HG03460 (cell line): Measurements from ENCODE around the gene LTA.

Source experiments
- ATAC-seq: cut with Tn5 transposase; IDR thresholded peaks from one replicate; pipeline ENCODE4 v1.9.1; 2021; ENCODE audit not compliant: unreplicated experiment

LTA gene, protein sequence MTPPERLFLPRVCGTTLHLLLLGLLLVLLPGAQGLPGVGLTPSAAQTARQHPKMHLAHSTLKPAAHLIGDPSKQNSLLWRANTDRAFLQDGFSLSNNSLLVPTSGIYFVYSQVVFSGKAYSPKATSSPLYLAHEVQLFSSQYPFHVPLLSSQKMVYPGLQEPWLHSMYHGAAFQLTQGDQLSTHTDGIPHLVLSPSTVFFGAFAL

DNA sequence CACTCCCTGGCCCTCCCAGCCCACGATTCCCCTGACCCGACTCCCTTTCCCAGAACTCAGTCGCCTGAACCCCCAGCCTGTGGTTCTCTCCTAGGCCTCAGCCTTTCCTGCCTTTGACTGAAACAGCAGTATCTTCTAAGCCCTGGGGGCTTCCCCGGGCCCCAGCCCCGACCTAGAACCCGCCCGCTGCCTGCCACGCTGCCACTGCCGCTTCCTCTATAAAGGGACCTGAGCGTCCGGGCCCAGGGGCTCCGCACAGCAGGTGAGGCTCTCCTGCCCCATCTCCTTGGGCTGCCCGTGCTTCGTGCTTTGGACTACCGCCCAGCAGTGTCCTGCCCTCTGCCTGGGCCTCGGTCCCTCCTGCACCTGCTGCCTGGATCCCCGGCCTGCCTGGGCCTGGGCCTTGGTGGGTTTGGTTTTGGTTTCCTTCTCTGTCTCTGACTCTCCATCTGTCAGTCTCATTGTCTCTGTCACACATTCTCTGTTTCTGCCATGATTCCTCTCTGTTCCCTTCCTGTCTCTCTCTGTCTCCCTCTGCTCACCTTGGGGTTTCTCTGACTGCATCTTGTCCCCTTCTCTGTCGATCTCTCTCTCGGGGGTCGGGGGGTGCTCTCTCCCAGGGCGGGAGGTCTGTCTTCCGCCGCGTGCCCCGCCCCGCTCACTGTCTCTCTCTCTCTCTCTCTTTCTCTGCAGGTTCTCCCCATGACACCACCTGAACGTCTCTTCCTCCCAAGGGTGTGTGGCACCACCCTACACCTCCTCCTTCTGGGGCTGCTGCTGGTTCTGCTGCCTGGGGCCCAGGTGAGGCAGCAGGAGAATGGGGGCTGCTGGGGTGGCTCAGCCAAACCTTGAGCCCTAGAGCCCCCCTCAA, at the start of gene LTA:
LTA (plus strand) TSS at position 249 of the 871 bp plus-strand sequence; CDS start at position 703, 454 bp downstream.
- ATAC-seq, result peak; percentile 38

DNA sequence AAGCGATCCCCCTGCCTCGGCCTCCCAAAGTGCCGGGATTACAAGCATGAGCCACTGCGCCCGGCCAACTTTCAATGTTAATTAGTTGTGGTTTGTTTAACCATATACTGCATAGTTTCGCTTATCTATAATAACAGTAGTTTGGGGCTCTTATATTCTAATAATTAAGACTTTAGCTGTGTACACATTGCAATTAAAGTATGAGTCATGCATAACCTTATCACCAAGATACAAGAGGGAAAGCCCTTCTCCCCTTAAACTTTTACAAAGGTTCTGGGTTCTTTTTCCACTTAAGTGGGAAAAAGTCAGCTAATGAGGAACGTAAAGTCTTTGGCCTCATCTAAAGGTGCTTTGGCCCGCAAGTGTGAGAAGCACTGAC, 46.5 kb upstream of the LTA start:
- no peak for ATAC-seq

DNA sequence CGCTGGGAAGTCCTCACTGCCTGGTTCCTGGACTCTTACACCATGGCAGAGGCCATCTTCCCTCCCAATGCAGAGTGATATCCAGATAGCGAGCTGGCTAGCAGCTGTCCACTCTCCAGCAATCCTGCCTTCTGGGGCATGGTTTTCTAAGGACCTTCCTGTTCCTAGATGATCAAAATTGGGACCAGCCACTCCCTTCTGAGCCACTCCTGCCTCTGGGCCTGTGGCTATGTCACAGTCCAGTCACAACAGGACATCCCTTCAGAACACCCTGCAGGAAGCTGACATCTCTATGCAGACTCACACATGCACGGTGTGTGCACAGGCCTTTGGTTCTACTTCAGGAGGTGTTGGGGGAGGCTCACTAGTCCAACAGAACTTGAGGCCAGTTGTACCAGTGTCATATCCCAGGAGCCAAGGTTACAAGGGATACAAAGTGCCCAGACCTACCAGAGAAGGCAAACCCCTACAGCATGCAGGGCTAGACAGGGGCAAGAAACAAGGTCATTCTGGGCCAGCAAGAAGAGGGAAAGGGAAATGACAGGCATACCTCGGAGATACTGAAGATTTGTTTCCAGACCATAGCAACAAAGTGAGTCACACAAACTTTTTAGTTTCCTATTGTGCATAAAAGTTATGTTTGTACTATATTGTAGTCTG, 46.0 kb upstream of the LTA start:
- no peak for ATAC-seq

DNA sequence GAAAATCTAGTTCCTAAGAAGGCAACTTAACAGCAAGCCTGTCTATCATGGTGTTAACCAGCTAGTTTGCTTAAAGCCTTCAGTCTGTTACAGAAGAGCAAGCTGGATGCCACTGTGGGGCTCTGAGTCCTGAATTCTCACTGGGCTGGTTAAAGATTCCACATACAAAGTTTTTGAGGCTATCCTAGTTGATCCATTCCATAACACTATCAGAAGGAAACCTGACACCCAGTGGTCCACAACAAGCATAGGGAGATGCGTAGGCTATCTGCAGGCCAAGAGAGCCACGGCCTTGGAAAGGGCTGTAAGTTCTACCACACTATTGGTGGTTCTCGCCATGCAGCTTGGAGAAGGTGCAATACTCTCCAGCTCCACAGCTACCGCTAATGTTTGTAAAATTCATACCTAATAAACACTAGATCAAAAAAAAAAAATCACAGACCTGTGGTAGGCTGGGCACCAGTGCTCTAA, 43.7 kb upstream of the LTA start:
- ATAC-seq, result no peak

DNA sequence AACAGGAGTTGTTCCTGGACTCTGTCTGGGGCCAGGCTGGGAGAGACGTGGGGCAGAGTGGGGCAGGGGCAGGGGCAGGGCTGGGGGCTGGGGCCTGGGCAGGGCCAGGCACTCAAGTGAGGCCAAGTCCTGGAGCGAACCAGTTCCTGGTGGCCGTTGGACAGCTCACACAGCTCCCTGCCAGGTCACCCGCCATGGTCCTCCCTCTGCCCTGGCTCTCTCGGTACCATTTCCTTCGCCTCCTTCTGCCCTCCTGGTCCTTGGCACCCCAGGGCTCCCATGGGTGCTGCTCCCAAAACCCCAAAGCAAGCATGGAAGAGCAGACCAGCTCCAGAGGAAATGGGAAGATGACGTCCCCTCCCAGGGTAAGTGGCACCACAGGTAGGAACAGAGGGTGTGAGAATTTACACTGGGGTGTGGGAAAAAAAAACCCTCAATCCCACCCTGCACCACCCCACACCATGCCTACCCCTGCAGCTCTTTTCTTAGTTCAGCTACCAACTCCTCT, 43.2 kb upstream of the LTA start, which contains the start of gene MCCD1:
MCCD1 (plus strand) TSS at position 142 of the 508 bp plus-strand sequence; CDS start at position 195, 53 bp downstream.
- ATAC-seq, result no peak

DNA sequence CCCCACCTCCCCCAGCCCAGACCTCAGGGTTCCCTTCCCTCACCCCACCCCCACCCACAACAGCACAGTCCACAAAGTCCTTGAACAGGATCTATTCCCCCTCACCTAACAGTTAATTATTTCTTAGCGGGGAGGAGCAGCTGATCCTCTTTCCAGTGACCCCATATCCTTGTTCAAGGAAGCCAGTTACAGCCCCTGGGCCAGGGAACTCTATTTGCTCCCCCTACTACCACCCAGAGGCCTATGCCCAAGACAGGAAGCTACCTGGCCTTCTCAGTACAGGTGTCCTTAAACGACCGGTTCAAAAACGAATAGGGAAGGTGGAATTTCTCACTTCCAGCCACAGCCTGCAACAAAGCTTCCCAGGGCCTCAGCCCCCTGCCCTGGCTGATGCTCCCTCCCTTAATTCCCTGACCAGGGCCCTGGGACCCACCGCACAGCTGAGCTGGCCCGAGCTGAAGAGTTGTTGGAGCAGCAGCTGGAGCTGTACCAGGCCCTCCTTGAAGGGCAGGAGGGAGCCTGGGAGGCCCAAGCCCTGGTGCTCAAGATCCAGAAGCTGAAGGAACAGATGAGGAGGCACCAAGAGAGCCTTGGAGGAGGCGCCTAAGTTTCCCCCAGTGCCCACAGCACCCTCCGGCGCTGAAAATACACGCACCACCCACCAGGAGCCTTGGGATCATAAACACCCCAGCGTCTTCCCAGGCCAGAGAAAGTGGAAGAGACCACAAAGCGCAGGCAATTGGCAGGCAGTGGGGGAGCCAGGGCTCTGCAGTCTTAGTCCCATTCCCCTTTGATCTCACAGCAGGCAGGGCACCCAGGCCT, 42.5 kb upstream of the LTA start:
- no peak for ATAC-seq

DNA sequence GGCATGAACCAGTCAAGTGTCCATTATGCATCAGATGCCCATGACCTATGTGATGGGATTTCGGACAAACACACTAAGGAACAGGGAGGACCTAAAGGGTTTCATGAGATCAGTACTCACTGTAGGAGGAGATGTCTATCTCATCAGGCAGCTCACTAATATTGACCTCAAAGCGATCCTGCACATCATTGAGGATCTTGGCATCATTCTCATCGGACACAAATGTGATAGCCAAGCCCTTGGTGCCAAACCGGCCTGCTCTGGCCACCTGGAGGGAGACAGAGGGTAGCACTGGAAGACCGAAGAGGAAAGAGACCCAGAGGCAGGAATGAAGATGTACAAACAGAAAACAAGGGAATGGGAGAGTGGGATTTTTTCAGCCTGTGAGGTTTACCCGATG, 41.4 kb upstream of the LTA start:
- no peak for ATAC-seq

DNA sequence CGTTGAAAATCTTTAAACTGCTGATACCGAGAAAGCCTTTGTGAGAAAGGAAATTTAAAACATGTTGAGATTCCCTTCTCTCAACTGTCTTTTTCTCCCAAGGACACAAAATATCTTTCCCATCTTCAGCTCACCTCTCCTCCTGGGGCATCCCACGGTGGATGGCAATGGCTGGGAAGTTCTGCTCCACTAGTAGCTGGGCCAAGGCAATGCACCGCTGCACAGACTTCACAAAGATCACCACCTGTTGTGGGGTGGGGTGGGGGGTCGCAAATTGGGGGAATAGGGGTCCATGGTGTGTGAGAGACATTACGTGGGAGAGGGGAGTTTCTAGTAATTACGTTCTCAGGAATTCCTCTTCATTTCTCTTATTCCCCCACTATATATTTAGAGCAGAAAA, 40.9 kb upstream of the LTA start:
- no peak for ATAC-seq

DNA sequence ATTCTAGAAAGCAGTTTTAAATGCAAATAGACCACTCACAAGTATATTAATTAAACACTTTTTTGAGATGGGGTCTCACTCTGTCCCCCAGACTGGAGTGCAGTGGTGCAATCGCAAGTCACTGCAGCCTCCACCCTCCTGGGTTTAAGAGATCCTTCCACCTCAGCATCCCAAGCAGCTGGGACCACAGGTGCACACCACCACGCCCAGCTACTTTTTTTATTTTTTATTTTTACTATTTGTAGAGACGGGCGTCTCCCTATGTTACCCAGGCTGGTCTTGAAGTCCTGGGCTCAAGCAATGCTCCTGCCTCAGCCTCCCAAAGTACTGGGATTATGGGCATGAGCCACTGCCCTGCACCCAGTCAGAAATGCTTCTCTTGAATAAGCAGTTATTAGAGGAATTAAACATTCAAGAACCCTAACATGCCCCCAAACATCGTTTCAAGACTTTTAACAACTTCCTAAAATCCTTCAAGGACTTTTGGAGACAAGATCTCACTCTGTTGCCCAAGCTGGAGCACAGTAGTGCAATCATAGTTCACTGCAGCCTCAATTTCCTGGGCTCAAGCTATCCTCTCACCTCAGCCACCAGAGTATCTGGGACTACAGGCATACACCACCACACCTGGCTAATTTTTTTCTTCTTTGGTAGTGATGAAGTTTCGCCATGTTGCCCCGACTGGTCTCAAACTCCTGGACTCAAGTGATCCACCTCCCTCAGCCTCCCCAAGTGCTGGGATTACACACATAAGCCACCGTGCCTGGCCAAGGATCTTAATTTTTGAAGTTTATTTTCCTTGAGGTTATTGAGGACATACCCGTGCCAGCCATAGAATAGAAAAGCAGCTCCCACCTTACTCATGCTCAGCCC, 40.1 kb upstream of the LTA start:
- ATAC-seq, result no peak

DNA sequence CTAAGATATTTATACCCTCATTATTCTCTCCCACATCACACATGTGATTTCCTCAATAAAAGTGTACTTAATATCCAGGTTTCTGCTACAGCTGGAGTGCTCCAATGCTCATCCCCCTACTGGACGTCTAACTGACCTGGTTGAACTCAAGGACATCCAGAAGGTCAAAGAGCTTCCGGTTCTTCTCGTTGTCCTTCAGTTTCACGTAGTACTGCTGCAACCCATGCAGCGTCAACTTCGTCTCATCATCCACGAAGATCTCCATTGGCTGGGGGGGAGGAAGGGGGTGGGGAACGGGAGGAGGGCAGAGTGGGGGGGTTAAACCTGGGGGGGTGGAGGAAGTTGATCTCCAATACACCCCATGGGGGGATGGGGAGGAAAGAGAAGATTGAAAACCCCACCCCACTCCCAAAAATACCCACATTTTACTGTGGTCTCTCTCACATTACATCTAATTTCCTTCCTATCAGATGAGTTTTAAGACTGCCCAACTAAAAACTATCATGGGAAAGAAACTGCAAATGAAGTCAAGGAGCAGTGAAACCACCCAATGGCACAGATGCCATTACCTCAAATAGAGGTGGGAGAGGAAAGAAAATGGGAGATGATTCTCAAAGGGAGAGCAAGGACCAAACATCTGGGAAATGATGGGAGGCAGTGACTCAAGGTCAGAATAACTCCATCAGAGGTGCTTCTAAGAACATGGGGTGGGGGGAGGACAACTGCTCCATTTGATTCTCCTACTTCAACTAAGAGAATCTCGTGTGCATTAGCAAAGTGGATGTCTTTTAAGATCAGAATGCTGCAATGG, 39.2 kb upstream of the LTA start:
- no peak for ATAC-seq

DNA sequence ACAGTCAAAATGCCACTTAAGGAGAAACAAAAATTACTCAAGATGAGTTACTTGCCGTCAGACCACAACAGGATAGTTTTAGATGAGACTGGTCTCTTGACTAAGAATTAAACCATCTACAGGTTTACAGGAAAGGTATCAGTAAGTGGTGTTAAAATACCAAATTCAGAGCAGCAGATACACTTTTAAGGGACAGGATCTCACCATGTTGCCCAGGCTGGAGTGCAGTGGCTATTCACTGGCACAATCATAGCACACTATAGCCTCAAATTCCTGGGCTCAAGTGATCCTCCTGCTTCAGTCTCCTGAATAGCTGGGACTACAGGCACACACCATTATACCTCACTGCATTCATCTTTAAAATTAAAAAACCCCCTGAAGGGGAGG, 38.6 kb upstream of the LTA start:
- no peak for ATAC-seq

DNA sequence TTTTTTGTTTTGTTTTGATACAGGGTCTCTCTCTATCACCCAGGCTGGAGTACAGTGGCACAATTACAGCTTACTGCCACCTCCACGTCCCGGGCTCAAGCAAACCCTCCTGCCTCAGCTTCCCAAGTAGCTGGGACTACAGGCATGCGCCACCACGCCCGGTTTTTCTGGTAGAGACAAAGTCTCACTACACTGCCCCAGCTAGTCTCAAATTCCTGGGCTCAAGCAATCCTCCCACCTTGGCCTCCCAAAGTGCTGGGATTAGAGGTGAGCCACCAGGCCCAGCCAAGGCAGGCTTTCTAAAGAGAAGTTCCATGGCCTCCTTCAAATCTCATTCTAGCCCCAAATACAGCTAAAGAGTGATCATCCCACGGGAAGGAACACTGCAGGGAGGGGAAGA, 38.1 kb upstream of the LTA start:
- no peak for ATAC-seq

DNA sequence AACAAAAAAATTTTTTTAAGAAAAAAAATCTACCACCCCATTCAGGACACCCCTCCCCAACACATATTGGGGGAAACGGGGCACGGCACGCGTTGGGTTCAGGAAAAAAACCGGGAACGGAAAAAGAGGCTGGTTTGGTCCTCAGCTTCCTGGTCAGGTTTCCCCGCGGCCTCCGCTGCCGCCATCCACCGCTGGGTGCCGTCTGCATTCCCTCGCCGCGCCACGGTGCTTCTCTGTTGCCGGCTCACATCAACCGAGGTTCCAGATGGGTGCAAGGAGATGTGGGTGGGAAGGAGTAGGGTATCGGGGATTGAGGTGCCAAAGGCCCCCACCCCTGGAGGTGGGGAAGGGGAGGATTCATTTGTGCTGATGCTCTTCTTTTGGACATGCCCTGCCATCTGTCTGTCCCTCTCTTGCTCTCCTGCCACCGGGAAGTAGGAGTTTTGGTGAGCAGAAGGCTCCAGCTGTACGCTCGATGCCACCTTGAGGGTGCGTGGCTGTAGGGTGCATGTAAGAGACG, 37.5 kb upstream of the LTA start:
- no peak for ATAC-seq

DNA sequence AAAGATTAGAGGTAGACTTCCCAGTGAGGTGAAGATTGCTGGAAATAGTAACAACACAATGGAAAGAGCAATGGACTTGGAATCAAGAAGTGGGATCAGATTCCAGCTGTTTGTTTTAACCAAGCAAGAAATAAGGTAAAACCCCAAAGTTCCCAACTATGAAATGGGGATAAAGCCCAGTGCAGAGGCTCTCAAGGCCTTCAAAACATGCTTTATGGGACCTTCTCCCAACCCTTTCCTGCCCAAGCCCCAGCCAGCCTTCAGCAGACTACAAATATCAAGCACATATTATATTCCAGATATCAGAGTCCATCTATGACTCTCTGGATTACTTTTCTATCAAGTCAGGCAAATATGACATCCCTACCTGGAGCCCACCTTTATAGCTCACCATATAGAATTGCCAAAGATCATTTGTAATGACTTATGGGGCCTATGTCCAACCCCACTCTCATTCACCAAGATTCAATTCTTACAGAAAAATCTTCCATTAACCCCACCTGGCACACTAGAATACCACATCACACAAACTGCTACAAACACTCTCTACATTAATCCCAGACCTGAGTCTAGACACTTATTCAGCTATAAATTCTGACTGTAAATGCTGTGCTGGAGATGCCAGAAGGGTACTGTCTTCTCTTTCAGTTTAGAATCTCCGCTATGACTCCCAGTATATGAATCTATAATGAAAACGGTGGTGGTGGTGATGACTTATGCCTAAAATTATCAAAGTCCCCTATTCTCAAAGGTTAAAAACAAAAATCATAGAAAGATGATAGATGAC, 36.4 kb upstream of the LTA start:
- ATAC-seq, result no peak

DNA sequence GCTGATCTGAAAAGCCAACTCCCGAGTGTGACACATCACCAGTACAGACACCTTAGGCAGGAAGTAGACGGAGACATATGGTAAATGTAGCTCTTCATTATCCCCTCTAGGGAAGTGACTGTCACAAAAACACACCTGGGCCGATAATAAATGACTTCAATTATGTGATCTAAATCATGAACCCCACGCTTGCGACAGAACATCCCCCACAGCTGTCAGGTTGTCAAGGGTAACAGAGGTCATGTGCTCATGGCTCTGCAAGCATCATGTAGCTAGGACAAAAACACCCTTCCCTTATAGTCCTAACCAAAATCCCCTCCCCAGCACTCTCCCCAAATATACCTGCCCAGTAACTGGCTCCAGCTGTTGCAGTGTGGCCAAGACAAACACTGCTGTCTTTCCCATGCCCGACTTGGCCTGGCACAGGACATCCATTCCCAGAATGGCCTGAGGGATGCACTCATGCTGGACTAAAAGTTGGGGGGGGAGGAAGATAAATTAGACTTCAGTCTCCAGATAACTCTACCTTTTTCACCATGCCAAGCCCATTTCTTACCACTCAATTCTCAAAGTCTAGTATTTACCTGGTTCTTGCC, 33.2 kb upstream of the LTA start:
- ATAC-seq, result no peak

DNA sequence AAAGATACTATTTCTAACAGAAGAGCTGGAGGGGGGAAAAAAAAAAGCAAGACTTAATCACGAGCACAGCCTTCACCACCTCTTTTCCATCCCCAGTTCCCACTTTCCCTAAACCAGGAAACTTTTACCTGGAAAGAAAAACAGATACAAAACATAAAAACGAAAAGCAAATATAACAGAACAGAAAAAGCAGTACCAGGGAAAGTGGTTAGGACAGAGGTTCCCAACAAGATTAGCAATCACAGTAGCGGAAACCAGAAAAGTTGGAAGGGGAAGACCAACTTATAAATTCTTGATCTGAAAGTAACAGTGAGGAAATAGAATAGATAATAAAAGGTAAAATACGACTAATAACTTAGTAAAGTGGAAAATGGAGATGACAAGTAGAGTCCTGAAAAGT, 31.4 kb upstream of the LTA start:
- no peak for ATAC-seq

DNA sequence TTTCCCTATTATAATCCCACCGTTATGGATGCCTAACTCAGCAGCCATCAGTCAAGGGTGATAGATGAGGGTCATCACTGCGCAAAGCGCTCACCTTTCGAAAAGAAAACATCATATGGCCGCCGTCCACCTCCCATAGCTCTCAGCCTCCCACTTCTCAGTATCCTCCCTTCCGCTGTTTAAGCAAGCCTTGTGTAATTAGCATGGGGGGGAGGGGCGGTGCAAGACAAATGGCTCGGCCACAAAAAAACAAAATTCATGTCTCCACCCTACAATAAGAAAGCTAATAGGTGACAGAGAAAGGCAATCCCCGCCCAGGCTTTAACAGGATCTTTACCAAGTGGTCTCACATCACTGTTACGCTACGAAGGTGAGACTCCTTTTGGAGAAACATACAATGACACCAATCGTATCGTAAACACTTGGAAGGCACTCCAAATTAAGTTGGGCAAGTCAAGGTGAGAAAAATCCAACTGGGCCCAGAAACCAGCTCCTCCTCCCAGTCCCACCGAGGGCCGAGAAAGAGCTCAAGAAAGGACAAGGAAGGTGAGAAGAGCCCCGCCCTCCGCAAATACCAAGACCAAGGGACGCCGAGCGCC, 30.9 kb upstream of the LTA start:
- no peak for ATAC-seq
